DMS 273 (cell line): Measurements from ENCODE around the gene DDX20.

ENCODE experiments used
- DNase-seq: peaks from one replicate; lab custom pipeline; 2025; ENCODE audit not compliant: unreplicated experiment; lab: John Stamatoyannopoulos, UW

The DDX20 gene

DNA sequence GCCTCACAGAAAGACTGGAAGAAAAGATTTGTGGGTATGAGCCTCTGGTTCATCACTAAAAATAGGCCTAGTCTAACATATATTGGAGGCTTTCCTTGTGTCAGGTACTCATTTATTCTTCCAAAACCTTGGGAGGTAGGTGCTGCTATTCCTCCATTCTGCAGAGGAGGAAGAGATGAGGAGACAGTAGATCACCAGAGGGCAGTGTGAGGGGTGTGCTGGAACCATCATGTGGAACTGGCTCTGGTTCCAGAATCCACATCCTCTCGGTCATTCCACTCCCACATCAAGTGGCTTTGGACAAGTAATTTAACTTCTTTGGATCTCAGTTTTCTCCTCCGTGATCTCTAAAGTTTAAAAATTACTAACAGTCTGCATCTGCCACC lies 9.1 kb upstream of the DDX20 start:
- DNase-seq = no peak

DNA sequence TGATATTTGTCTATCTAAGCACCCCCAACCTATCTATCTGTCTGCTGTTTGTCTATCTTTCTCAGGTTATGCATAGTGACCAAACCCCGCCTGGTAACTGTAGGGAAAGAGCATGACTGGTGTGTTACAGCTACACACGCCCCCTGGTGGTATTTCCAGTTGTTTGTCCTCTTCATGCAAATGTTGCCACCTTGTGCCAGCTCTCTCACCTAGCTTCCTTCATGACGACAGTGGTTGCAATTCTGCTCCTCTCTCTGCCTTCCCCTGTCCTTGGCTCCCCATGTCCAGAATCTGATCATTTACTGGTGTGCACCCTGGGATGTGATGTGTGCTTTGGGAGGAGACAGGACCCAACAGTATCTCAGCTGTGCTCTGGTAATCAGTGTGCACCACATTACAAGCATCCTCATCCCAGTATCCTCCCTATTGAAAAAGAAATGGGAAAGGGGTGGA lies 8.4 kb upstream of the DDX20 start:
- peak; percentile 84 for DNase-seq

DNA sequence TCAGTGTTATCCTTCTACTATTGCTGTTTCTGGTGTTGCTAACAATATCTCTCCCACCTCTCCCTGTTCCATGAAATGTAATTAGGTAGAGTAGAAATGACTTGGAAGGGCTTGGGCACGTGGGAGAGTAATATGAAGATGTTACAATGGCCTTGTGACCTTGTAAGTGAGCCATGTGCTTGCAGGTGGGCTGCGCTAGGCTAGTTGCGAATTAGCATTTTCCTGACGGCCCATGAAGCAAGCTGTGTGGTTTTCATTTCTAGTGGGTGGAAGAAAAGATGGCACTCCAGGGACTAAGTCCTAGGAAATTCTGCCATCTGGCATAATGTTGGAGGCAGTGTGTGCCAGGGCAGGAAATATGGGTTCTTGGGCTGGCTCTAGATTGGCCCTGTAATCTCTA lies 7.8 kb upstream of the DDX20 start:
- peak; percentile 68 for DNase-seq

DNA sequence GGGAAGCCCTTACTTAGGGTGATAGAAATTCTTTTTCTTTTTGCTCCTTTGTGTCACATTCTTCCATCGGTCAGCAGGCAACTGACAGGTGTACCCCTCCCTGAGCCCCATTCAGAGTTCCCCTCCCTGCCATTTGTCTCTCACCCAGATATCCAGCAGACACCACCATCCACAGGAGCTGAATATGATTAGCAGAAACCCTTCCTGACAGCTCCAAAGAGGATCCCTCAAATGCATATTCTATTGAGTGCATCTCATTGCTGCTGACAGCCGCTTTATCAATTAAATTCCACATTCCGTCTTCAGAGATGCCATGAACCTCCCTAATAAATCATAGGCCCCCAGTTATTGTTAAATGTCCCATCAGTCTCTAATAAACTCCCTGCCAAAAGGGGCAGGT lies 6.1 kb upstream of the DDX20 start:
- no peak for DNase-seq

DNA sequence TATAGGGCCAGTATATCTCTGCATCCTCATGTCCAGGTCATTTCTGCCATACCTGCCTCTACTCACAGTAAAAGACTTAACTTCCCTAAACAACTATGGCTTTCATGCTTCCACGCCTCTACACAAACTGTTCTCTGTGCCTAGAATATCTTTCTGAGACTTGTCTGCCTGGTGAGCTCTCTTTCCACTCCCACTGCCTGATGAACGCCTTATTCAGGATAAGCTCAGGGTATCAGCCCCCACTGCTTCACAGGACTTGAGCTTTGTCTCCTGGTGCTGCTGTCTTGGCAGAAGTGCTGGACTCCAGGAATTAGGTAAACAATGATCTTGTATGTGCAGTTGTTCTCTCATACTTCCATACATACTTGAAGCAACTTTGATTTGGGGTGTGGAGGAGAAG lies 4.8 kb upstream of the DDX20 start:
- DNase-seq = no peak

DNA sequence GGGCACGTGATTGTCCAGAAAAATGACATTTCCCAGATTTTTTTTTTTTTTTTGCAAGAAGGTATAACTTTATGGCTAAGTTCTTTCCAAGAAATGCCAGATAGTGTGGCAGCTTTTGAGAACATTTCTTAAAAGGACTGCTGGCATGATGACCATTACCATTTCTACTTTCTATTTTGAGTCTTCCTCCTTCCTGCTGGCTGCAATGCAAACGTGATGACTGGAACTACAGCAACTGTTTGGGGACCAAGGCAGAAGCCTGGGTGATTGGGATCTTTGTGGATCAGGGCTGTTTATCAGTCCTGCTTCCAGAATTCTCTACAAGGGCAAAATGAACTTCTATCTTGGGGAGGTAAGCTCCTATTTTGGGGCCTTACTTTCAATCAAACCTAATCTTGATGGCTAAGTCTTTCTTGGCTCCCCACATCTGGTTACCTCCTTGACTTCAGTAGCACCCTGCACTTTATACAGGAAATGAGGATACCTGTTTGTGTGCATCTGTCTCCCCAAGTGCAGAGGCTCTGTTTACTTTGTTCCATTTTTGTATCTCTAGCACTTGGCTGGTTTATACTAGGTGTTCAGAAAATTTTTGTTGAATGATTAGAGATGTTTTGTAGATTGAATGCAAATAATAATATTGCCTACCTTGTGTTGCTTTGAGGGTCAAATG lies 3.7 kb upstream of the DDX20 start:
- no peak for DNase-seq

DNA sequence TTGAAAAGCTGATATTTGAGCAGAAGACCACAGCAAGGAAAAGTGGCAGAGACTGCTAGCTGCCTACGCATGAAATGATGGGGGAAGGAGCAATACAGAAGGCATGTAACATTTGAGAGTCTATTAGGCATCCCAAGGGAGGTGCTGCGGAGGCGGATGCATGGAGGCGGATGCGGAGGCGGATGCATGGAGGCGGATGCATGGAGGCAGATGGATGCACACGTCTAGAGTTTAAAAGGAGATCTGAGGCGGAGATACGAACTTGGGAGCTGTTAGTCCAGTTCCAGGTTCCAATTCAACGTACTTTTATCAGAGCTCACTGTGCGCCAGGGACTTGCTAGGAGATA lies 744 bp upstream of the DDX20 start:
- peak; percentile 92 for DNase-seq

DNA sequence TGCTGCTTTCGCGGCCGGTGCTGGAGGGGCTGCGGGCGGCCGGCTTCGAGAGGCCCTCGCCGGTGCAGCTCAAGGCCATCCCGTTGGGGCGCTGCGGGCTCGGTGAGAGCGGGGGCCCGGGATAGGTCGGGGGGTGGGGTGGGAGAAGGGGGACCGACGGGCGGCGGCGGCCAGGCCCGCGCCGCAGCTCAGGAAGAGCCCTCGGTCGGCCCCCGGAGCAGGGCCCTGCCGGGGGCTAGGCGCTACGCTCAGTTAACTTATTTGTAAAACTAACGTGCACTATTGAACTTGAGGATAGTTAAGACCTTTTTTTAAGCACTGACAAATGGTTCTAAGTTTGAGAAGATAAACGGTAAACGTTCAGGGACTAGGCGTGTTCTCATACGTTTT lies 418 bp downstream of the DDX20 start:
- no peak for DNase-seq

DNA sequence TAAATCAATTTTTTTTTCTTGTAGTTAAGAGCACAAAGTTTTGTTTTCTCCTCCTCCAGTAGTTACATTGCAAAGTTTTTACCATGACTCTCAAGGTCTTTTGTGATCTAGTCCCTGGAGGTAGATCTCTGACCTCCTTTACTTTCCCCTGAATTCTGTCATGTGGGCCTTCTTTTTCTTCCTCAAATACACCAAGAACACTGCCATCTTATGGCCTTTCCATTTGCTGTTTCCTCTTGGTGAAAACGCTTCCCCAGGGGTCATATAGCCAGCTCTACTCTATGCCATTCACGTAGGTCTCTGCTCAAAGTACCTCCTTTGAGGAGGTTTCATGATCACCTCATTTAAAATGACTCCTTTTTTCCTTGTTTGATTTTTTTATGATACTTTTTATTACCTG lies 2.7 kb downstream of the DDX20 start:
- peak; percentile 28 for DNase-seq

DNA sequence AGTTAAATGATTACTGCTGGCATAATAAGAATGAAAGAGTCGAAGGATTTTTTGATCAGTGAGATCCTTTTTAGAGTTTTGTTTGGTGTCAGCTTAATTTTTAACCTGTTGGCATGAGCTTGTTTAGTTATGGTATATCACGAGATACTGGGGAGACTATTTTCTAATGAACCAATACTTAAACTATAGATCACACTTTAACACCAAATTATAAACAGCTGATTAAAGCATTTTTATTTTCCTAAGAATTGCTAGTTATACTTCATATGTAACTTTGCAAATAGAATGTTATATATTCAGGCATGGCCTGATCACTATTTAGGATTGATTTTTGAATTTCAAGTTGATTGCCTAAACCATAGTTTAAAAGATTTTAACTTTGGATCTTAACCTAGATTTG lies 6.0 kb downstream of the DDX20 start:
- no peak for DNase-seq

DNA sequence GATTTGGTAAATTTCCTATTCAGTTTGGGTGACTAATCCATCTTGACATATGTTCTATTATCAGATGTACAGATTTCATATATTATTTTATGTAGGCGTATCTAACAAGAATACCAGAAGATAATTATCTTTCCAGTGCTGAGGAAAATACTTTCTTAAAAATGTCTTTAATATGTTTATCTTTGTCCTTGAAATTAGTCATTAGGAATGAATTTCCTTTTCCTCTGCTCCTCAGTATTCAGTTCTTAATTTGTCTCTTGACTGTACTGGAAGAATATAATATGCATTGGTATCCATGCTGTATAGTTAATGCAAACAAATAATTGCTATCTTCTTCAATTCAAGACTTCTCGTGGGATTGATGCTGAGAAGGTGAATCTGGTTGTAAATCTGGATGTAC lies 6.6 kb downstream of the DDX20 start:
- no peak for DNase-seq

DNA sequence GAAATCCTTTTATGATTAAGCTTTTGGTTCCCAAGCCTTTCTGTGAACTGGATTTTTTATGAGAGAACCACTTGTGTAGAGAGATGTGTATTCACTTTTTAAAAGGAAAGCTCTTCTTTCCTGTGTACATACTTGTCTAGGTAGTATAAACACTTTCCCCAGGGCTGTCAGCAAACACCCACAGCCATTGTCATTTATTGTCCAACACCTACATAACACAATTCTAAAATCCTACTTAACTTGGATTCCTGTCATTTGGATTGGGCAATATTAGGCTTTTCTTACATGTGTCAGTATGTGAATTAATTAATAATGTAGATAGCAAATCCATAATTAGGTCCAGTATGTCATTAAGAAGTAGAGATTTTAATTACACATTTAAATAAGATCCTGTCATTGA lies 12.3 kb downstream of the DDX20 start:
- no peak for DNase-seq

DNA sequence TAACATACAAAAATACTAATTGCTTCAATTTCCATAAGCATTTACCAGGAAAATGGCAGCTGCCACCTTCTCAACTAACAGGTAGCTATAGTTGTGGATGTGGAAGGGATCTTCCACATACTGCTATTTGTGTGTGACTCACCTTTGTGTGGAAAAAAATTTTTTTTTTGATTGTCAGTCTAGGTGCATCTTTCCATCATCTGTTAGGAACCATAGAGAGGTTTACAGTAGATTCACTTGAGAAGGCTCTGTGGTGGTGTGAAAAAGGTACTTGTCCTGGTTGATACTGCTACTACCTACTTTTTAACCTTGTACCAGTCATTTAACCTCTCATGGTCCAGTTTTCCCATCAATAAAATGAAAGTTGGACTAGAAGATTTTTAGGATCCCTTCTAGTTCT lies 12.9 kb downstream of the DDX20 start:
- no peak for DNase-seq

DNA sequence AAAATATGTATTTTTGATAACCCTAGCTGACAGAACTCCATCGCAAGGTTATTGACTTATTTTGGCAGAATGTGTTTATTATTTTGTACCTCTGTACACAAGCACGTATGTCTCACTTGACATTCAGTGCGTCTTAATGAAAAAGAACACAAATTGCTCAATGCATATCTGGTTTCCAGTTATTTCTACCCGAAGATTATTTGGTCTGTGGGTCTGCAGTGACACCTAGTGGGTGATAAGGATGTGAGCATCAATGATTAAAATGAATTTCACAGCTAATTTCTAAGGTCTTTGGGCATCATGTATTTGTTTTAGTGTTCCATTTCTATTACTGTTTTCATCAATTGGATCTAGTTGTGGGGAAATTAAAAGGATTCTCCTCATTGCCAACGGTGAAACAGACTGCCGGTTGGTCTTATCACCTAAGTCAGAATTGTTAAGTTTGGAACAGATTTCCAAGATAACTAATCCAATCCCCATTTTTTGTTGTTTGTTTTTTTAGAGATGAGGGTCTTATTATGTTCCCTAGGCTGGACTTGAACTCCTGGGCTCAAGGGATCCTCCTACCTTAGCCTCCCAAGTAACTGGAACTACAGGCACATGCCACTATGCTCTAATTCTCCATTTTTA lies 13.9 kb downstream of the DDX20 start:
- DNase-seq = peak; percentile 82

DNA sequence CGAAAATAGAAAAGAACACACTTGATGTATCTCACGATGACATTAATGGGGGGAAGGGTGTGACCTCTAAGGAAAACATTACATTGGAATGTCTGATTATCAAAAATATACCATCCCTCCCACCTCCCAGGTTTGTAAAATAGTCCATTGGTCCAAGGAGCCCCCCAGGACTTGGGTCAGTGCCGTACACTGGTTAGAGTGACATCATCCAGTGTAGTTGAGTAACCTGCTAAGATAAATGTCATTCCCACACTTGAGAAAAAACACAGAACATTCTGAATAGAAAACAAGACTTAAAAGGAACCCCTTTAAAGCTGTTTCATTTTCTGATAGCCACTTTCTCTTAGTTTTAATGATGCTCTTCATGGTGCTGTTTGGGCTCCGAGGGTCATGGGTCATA lies 15.2 kb downstream of the DDX20 start:
- no peak for DNase-seq

DNA sequence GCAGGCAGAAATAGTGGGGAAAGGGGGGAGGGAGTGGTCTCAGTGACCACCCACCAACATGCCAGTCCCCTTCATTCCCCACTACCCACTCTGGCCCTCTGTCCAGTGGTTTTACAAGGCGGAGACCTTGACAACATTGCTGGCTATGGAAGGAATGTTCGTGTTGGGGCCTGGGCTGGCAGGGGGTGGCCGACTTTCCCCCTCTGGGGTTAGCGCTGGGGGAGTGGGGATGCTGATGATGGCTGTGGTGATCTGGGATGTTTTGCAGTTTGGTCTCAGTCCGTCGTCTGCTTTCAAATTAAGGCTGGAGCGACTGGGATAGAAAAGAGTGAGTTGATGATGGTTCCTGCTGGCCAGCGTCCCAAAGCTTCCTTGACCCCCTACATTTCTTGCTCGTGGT lies 20.3 kb downstream of the DDX20 start:
- no peak for DNase-seq

DNA sequence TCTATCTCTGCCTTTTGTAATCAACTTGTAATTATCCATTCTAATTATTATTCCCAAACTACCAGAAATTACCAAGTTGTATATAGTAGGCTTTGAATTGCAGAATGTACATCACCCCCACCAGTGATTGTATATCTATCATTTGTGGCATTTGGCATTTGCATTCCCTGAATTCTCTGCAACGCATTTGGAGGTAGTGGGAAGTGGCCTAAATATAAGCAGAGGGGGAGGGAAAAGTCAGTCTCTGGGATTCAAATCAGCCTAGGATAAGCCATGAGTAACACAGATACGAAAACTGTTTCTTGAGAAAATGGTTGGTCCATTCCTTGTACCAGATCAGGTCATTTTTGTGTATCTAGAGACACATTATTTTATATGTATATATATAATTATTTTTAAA lies 20.7 kb downstream of the DDX20 start:
- no peak for DNase-seq

DNA sequence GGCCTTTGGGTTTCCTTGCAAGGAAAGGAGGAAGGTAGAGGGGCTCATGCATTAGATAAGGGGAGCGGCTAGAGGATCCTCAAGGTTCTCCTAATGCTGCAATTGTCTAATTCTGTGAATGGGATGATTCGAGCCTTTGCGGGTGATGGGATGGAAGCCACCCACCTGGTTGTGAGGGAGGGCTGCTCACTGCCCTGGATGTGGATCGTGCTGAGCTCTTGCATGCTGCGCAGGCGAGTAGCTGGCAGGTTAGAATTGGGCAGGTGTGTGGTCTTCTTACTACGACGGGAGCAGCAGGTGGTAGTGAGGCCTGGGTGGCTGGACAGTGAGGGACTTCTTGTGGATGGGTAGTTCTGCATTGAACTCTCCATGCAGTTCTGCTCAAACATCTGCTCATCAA lies 21.2 kb downstream of the DDX20 start:
- DNase-seq = no peak

DNA sequence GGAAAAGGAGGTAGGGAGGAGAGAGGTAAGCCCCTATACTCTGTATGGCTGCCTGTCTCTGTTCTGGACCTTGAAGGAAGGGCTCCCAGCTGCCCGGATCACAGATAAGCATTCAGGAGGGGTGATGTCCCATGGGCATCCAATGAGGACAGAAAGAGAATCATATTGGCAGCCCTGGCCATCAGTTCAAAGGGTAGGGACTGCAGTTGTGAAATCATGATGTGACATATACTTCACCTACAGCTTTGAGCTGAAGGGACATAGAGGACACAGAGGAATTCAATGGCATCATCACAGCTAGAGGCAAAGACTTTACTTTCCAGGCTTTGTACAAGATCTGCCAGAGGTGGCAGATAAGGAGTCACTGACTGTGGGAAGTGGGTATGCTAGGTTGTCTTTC lies 21.6 kb downstream of the DDX20 start:
- DNase-seq = no peak

DNA sequence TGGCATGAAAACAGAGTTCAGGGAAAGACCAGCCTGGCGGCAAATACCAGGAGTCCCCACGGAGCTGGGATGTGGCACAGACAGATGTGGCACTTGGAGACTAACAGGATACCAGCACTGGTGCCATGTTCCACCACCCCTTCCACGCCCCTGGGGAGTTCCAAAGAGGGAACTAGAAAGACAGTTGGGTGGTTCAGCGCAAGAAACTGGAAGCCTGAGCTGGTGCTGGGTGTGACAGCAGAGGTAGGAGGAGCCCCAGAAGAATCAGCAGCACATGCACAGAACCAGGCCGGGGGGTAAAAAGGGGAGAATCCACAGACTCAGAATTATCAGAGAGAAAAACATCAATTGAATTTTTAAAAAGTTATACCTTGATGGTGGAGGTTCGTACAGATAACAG lies 22.4 kb downstream of the DDX20 start:
- no peak for DNase-seq

DNA sequence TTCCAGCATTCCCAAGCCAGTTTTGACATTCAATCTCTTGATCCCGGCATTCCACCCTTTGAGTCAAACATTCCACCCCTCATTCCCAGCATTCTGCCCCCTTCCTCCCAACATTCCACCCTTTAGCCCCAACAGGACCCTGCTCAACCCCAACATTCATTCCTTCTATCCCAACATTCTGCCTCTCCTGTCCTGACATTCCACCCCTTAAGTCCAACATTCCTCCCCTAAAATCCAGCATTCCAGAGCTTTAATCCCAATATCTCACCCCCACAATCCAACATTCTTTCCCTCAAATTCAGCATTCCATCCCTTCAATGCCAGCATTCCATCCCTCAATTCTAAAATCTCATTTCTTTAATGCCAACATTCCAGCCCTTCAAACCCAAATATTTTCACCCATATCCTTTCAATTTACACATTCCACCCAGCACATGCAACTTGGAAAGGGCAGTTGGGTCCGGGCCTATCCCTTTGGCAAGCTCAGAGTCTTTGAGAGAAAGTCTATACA lies 22.9 kb downstream of the DDX20 start:
- DNase-seq = no peak

DNA sequence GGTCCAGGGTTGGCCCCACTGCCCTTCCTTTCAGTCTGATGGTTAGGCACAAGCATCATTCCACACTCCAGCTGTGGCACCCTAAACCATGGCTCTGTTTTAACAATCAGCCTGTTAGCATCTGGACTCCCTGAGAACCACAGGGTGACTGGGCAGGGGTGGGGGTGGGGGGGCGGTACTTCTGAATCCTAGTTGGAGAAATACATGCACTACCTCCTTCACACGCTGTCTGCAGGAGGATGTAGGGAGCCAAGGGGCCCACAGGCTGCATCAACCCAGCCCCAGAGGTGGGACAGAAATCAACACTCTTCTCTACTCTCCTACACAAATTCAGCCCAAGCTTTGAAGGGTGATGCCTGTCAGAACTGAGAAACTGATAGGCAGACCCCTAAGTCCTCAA lies 23.8 kb downstream of the DDX20 start:
- no peak for DNase-seq

DNA sequence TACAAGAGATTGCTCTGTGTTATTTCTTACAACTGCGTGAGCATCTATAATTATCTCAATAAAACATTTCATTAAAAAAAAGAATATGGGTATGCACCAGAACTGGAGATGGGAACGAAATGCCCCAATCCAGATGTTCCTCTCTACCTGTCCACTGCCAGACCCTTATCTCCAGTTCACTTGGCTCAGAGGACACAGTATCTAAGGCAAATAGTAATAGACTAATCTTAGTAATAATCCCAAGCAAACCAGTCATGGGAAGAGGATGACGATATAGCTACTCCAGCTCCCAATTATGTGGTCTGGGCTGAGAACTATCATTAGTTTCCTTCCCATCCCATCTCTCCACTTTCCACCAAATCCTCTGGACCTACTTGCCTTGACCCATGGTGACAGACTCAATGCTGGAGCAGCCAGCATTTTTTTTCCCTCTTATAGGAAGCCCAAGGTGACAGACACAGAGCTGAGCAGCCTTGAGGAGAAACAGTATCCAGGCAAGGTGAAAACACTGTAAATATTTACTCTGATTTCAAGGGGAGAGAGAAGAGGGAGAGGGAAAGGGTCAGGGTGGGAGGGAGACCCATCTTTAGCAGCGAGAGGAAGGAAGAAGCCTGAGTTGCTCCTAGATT lies 28.7 kb downstream of the DDX20 start:
- DNase-seq = no peak
